ENCODE results near the gene CRB2.

Gene CRB2

GRCh38 chr9:123380852-123381705 lies 25.1 kb downstream of the CRB2 start:
- DNase-seq (ENCODE audit: low read depth) = no peak
- no peak for TF ChIP-seq CTCF (IDR thresholded peaks at IDR 0.05; ENCODE audit: control insufficient read depth, insufficient read depth, low read depth, low read length, missing control alignments)
- no peak overlapping the region for H3K4me3 ChIP-seq (ENCODE audit: control insufficient read depth, low read depth, low read length)

GRCh38 chr9:123382653-123383511 lies 26.9 kb downstream of the CRB2 start:
- H3K4me3 ChIP-seq (ENCODE audit: control insufficient read depth, low read depth, low read length) = no peak overlapping the region
- DNase-seq (ENCODE audit: low read depth) = no peak
- TF ChIP-seq CTCF (IDR thresholded peaks at IDR 0.05; ENCODE audit: control insufficient read depth, insufficient read depth, low read depth, low read length, missing control alignments) = no peak

- H3K4me3 ChIP-seq (ENCODE audit: control insufficient read depth, low read depth, low read length) = no peak overlapping the region
- DNase-seq (ENCODE audit: low read depth) = no peak
- no peak for TF ChIP-seq CTCF (IDR thresholded peaks at IDR 0.05; ENCODE audit: control insufficient read depth, insufficient read depth, low read depth, low read length, missing control alignments)
These were observed 27.6 kb downstream of the CRB2 start for GRCh38 chr9:123383512-123384170.

- no peak overlapping the region for H3K4me3 ChIP-seq (ENCODE audit: control insufficient read depth, low read depth, low read length)
- no peak for TF ChIP-seq CTCF (IDR thresholded peaks at IDR 0.05; ENCODE audit: control insufficient read depth, insufficient read depth, low read depth, low read length, missing control alignments)
- DNase-seq (ENCODE audit: low read depth) = no peak
These were observed 31.7 kb downstream of the CRB2 start for GRCh38 chr9:123387686-123388085.

GRCh38 chr9:123389070-123389469 lies 33.1 kb downstream of the CRB2 start:
- no peak for DNase-seq (ENCODE audit: low read depth)
- H3K4me3 ChIP-seq (ENCODE audit: control insufficient read depth, low read depth, low read length) = no peak overlapping the region
- no peak for TF ChIP-seq CTCF (IDR thresholded peaks at IDR 0.05; ENCODE audit: control insufficient read depth, insufficient read depth, low read depth, low read length, missing control alignments)

GRCh38 chr9:123389698-123390097 lies 33.7 kb downstream of the CRB2 start:
- no peak for TF ChIP-seq CTCF (IDR thresholded peaks at IDR 0.05; ENCODE audit: control insufficient read depth, insufficient read depth, low read depth, low read length, missing control alignments)
- DNase-seq (ENCODE audit: low read depth) = no peak

More at GRCh38 chr9:123389698-123390097, 33.7 kb downstream of the CRB2 start:
- H3K4me3 ChIP-seq (ENCODE audit: control insufficient read depth, low read depth, low read length) = no peak overlapping the region
